ENCODE measurements around the gene ZC3H14.

The ZC3H14 gene

GRCh38 chr14:88597038-88597437 is 34.2 kb downstream of the ZC3H14 start:
- TF ChIP-seq REST (IDR thresholded peaks at IDR 0.05; ENCODE audit: insufficient read depth in 1 of 2, low read depth in 2 of 2, low read length in 2 of 2): no peak
- no peak for TF ChIP-seq TAF1 (IDR thresholded peaks at IDR 0.05; ENCODE audit: borderline replicate concordance, insufficient read depth, low read length)
- TF ChIP-seq POLR2AphosphoS5 (IDR thresholded peaks at IDR 0.05; ENCODE audit: low read depth, low read length): no peak
- TF ChIP-seq SIN3A (IDR thresholded peaks at IDR 0.05; ENCODE audit: borderline replicate concordance, insufficient read depth, low read length): no peak
- TF ChIP-seq FOXP2 (optimal IDR thresholded peaks at IDR 0.05; ENCODE audit: borderline replicate concordance, extremely low read depth, extremely low read length, insufficient read depth): no peak

- TF ChIP-seq FOXP2 (optimal IDR thresholded peaks at IDR 0.05; ENCODE audit: borderline replicate concordance, extremely low read depth, extremely low read length, insufficient read depth) (no peak), POLR2AphosphoS5 (IDR thresholded peaks at IDR 0.05; ENCODE audit: low read depth, low read length) (no peak), TAF1 (IDR thresholded peaks at IDR 0.05; ENCODE audit: borderline replicate concordance, insufficient read depth, low read length) (no peak), REST (IDR thresholded peaks at IDR 0.05; ENCODE audit: insufficient read depth in 1 of 2, low read depth in 2 of 2, low read length in 2 of 2) (no peak), SIN3A (IDR thresholded peaks at IDR 0.05; ENCODE audit: borderline replicate concordance, insufficient read depth, low read length) (no peak)
Observed at GRCh38 chr14:88597601-88598000, 34.8 kb downstream of the ZC3H14 start.

GRCh38 chr14:88598097-88598675 is 35.3 kb downstream of the ZC3H14 start:
- no peak for TF ChIP-seq TAF1 (IDR thresholded peaks at IDR 0.05; ENCODE audit: borderline replicate concordance, insufficient read depth, low read length)
- TF ChIP-seq POLR2AphosphoS5 (IDR thresholded peaks at IDR 0.05; ENCODE audit: low read depth, low read length): no peak
- no peak for TF ChIP-seq SIN3A (IDR thresholded peaks at IDR 0.05; ENCODE audit: borderline replicate concordance, insufficient read depth, low read length)
- no peak for TF ChIP-seq FOXP2 (optimal IDR thresholded peaks at IDR 0.05; ENCODE audit: borderline replicate concordance, extremely low read depth, extremely low read length, insufficient read depth)
- no peak for TF ChIP-seq REST (IDR thresholded peaks at IDR 0.05; ENCODE audit: insufficient read depth in 1 of 2, low read depth in 2 of 2, low read length in 2 of 2)

GRCh38 chr14:88599326-88599725 is 36.5 kb downstream of the ZC3H14 start:
- TF ChIP-seq FOXP2 (optimal IDR thresholded peaks at IDR 0.05; ENCODE audit: borderline replicate concordance, extremely low read depth, extremely low read length, insufficient read depth) (no peak), TAF1 (IDR thresholded peaks at IDR 0.05; ENCODE audit: borderline replicate concordance, insufficient read depth, low read length) (no peak), SIN3A (IDR thresholded peaks at IDR 0.05; ENCODE audit: borderline replicate concordance, insufficient read depth, low read length) (no peak), POLR2AphosphoS5 (IDR thresholded peaks at IDR 0.05; ENCODE audit: low read depth, low read length) (no peak), REST (IDR thresholded peaks at IDR 0.05; ENCODE audit: insufficient read depth in 1 of 2, low read depth in 2 of 2, low read length in 2 of 2) (no peak)
